Right renal cortex interstitium (tissue), 3 donors: ENCODE results near the gene AGPAT1. TPM values are rescaled to one million over a fixed set of nuclear protein-coding genes. Genes with fewer than 3 reads are reported as not detected.
A peak's percentile ranks its signal among the peaks of the same experiment; 100 is the strongest.
"Not testable (repeated sequence)": the region's sequence is repeated elsewhere in the genome, so short reads cannot be mapped to it uniquely, and the experiment has no call there.

ENCODE experiments used
- DNase-seq, 3 donors: peaks; one replicate each; pipeline ENCODE4 v3.0.0-alpha.2; 2013; ENCODE audit warnings: low read depth in 3 of 3, low spot score in 2 of 3
- polyA plus RNA-seq, 3 donors: library from polyadenylated mRNA; unstranded; fragments of 120-200 nt; gene quantifications; one replicate each; pipeline ENCODE4 v1.2.1, GENCODE V29; 2013; ENCODE audit not compliant: insufficient read length in 3 of 3

The AGPAT1 gene
- polyA plus RNA-seq, 3 donors, result 93.5 to 106 (median 99.4) TPM

DNA sequence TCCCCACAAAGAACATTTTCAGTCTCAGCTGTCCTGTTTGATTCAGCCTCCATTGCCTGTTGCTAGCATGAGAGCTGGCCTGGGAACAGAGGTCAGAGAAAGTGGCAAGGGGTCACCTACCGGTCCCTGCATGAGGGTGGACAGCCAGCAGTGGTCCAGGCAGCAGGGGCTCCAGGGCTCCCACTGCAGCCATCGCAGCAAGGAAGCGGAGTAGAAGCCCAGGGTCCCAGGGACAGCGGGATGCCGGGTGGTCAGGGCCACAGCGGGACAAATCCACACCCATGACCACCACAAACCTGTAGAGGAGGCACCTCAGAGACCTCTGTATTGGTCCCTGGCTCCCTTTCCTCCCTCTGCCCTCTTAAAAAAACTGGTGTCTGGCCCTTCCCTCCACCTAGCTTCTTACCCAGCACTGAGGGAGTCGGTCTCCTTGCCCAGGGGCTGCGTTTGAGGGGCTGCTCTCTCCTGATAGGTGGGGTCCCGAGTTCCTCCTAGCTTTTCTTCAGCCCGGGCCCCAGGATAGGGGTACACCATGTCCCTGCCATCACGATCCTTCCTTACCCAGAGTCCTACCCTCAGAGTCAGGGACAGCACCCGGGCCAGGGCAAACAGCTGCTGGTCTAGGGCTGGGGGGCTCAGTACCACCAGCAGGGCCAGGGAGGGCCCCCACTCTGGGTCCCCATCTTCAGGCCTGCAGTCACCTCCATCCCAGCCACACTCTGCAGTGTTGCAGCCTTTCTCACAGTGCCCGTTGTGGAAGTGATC, 25.0 kb upstream of the AGPAT1 start:
- DNase-seq, result no peak

DNA sequence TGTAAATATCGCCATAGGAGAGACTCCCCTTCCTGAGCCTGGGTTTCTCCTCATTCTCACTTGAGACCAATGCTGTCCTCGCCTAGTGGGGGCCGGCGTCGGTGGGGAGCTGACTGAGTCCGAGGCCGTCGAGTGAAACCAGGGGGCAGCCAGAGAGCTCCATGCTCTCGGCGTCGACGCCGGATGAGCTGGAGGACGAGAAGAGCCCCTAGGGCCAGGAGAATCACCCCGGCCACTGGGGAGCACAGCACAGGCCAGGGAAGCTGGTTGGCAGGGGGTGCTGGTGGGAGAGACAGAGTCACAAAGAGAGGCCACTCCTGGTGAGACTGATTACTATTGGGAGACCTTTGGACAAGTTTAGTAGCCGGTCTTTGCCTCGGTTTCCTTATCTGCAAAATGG, 23.0 kb upstream of the AGPAT1 start:
- no peak for DNase-seq

GRCh38 chr6:32198345-32198696, 22.4 kb upstream of the AGPAT1 start:
- DNase-seq, result no peak

GRCh38 chr6:32196682-32197616, 21.1 kb upstream of the AGPAT1 start:
- no peak for DNase-seq

DNA sequence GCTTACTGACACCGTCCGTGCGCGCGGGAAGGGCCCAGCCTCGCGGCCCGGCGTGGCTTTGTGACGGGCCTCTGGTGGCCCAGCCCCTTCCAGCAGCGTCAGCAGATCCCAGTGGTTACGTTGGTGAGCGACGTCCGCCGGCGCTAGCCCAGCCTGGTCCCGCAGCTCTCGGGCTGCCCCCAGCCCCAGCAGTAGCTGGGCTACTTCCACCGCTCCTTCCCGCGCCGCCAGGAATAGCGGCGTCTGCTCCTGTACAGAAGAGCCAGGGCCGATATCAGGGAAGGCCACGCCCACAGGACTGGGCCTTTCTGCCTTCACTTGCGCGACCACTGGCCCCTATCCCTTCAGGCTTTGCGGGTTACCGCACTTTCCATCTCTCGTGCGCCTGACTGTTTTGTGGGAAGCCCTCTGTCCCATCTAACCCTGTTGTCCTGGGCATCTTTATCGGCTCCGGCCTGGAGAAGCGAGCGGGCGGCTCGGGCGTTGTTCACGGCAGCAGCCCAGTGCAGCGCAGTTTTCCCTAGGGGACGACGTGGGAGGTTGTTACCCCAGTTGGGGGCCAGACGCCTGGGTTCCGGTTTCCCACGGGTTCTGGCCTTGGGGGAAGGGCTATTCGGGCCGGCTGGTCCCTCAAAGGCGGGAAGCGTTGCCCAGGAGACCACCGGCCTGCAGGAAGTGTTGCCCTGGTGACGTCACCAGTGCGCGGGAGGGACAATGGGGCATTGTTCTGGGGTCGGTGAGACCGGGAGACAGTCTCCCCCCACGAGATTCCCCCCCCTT, 20.2 kb upstream of the AGPAT1 start:
- DNase-seq, result peak in 2 of 3 donors; percentile 85 to 87

DNA sequence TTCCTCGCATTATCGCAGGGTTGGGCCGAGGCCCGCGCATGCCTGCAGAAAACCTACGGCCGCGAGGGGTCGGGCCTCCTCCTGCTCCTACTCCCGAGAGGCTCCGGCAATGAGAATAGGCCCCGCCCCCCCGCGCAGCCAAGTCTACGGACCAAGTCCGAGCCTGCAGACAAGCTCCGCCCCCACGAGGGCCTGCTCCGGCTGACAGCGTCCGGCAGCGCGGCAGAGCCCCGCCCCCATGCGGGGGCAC, 19.7 kb upstream of the AGPAT1 start:
- peak; percentile 98 to 99 (median 99) for DNase-seq

DNA sequence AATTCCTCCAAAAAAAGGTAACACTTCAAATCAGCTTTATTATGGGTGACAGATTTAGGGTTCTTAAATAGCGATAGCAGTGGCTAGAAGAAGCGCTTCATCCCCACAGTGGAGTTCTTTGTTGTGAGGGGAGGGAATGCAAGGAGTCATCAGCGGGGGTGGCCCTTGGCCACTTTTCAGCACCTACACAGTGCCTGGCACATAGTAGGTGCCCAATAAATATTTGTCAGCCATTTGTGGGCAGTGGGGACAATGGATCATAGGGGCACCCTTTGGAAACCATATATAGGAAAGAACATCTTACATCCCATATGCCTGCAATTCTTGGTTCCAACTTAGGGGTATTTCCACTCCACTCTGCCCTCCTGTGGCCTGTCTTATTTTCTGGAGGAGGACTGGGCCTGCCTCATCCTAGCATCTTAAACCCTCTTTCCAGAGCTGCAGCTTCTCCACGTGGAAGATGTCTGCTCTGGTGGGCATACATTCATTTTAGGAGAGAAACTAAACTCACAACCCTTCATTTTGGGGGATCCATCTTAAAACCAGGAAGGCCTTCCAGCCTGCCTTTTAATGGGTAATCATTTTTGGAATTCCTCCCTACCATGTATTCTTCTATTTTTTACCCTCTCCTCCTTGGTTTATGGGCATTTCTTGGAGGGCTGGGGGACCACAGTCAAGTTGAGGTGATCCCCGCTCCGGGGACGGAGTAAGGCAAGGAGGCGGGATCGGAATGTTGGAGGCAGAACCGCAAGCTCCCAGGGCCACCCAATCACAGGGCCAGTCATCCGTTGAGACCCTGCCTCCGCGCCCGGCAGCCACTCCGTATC, 19.2 kb upstream of the AGPAT1 start:
- no peak for DNase-seq

DNA sequence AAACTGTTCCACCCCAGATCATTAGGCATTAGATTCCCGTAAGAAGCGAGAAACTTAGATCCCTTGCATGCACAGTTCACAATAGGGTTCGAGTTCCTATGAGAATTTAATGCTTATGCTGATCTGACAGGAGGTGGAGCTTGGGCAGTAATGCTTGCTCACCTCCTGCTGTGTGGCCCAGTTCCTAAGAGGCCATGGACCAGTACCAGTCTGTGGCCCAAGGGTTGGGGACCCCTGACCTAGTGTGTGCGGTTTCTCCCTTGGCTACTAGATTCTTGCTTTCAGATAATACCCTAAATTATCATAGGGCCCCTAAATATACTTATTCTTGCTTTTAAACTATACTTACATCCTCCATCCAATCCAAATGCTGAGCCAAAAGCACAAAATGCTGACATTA, 18.5 kb upstream of the AGPAT1 start:
- no peak for DNase-seq

DNA sequence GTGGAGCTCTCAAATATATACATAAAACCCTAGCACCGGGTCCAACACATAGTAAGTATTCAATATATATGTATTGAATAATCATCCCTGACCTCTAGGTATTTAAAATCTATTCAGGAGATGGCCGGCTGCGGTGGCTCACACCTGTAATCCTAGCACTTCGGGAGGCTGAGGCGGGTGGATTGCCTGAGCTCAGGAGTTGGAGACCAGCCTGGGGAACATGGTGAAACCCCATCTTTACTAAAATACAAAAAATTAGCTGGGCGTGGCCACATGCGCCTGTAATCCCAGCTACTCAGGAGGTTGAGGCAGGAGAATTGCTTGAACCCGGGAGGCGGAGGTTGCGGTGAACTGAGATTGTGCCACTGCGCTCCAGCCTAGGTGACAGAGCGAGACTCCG, 17.2 kb upstream of the AGPAT1 start:
- DNase-seq, result not testable (repeated sequence)

- no peak for DNase-seq
Observed at GRCh38 chr6:32192608-32193039, 16.7 kb upstream of the AGPAT1 start, which contains the start of gene GPSM3. TSS of gene GPSM3 (minus strand) at chr6:32192643. CDS start at chr6:32192513, 130 bp downstream.

- DNase-seq, result no peak
Observed at GRCh38 chr6:32191696-32192607, 16.1 kb upstream of the AGPAT1 start.

DNA sequence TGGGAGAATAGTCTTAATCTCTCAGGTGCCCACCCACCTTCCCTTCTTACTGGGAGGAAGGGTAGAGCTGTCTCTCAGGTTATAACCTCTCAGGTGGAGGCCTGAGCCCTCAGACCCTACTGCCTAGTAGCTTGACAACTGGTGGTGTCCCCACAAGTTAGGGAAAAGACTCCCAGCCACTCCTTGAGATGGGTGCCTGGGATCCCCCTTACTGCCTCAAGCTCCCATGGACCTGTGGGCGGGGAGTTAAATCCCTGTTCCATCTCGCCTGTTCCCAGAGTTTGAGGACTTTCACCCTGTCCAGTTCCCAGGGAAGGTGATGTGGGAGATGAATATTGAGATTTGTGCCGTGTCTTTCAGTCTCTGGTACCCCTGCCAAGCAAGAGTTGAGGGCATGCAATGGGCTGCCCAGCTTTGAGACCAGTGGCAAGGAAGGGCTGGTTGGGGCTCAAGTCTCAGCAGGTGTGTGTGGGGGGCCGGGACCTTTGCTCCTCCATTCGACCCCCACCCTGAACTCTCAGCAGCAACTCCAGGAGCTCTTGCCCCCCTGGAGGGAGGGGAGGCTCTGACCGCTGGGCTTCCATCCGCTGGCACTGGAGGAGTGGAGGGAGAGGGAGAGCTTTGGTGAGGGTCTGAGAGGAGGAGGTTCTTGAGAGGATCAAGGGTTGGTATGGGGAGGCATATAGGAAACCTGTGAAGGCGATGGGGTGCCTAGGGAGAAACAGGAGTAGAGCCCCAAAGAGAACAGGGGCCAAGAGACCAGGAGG, 15.2 kb upstream of the AGPAT1 start:
- no peak for DNase-seq

- peak in 2 of 3 donors; percentile 86 to 88 for DNase-seq
Observed at GRCh38 chr6:32190054-32190851, 14.4 kb upstream of the AGPAT1 start, which contains the start of gene PBX2. TSS of gene PBX2 (minus strand) at chr6:32190202. CDS start at chr6:32189915, 287 bp downstream.

DNA sequence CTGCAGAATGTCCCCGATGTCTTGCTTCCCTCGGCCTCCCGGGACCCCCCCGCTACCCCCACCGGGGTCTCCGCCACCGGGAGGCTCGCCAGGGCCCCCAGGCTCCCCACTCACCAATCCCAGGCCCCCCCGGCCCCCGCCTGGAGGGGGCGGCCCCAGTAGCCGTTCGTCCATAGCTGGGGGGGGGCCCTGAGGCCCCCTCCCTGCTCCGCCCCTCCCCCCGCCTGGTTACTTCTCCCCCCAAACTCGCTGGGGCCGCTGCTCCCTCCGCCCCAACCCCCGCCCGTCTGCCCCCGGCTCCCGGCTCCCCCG, 13.8 kb upstream of the AGPAT1 start:
- no peak for DNase-seq

GRCh38 chr6:32189069-32189741, 13.3 kb upstream of the AGPAT1 start:
- DNase-seq, result no peak

DNA sequence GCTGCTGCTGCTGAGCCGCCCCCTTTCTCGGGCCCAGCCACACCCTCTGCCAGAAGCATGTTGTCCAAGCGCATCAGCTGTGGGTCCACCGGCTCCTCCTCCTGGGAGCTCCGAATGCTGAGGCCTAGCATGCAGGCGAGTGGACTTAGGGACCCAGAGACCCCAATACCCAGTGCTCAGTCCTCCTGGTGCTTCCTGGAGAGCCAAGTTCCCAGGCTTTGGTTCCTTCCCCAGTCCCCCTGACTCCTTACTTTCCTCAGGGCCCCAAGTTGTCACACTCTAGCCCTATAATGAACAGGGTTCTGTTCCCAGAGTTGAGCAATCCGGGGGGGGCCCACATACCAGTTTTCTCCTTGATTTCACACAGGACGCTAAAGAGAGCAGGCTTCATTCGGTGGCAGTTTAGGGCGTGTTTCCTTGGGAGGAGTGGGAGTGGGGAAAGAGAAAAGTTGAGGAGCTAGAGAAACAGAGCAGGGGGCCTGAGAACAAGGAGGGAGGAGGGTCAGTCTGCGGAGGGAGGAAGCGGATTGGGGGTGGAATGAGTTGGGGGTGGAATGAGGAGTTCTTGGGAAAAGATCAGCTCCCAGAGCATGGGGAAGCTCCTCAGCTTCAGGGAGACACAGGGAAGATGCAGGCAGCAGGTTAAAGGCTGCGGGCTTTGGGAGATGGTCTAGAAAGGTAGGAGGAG, 12.6 kb upstream of the AGPAT1 start:
- DNase-seq, result no peak
